ENCODE measurements around the gene ATG7.

DNA sequence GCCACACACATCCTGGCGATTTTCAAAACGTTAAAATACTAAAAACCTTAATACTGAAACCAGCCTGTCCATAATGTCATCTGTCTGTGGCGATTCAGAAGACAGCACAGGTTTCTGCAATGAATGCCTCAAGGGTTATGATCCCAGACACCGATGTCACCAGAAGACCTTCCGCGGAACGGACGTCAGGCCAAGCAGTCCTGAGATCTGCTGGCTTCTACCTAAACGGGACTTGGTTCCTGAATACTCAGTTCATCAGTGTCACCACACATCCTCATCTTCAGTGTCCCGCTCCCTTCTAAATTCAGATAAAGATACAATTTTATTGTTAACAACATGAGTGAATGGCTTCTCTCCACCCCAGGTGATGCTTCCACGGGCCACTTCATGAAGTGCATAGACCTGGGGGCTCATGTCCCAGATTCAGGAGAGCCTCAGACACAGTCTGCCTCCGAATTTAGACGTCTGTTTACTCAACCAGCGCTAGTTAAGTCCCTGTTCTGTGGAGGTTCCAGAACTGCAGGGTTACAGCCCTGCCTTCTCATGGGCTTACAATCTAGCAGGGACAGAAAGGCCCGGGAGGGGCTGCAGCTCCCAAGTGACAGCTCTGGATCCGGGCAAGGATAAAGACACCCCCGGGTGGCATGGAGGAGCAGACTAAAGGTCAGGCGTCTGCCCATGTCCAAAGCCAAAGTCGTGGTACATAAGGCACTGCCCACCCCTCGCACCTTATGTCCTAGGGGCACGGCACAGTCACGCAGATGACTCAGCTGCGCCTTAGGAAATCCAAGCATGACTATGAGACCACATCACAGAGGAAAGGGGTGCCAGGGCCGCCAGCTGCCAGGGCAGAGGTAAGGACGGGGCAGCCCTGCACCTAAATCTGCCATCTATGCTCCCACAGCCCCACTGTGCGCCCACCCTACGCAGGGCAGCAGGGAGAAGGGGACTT is 295.6 kb downstream of the ATG7 start:
- TF ChIP-seq CTCF (IDR thresholded peaks at IDR 0.05) (no peak), POLR2A (IDR thresholded peaks at IDR 0.05) (no peak)
